Stimulated activated naive CD4-positive, alpha-beta T cell (primary cell): ENCODE results near the gene SLC9A9.
A peak's percentile ranks its signal among the peaks of the same experiment; 100 is the strongest.

ENCODE experiments used
- DNase-seq, 6 experiments: peaks; one replicate each; lab custom pipeline; 2025; lab: John Stamatoyannopoulos, UW

SLC9A9 gene

GRCh38 chr3:143243686-143244085 lies 604.6 kb downstream of the SLC9A9 start:
- no peak for DNase-seq

- no peak for DNase-seq
These were observed 605.6 kb downstream of the SLC9A9 start for GRCh38 chr3:143242691-143243090.

- DNase-seq, result no peak
These were observed 606.2 kb downstream of the SLC9A9 start for GRCh38 chr3:143242101-143242500.

GRCh38 chr3:143241481-143241951 lies 606.8 kb downstream of the SLC9A9 start:
- no peak for DNase-seq

DNA sequence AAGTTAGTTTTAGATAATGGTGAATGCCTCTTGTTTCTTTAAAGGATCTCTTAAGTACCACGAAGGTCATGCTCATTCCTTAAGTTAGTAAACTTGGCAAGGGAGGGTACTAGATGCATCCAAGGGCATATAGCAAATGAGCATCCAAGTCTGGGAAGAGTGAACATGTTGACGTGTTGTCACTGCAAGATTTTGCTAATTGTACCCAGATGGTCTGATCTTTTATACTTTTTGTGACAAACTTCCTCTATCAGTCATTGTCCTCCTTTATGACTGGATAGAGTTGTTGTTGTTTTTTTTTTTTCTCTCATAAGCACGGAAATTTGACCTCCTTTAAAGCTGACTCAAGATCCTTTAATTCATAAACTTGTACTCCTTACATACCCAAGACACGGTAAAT lies 607.4 kb downstream of the SLC9A9 start:
- DNase-seq, result no peak

DNA sequence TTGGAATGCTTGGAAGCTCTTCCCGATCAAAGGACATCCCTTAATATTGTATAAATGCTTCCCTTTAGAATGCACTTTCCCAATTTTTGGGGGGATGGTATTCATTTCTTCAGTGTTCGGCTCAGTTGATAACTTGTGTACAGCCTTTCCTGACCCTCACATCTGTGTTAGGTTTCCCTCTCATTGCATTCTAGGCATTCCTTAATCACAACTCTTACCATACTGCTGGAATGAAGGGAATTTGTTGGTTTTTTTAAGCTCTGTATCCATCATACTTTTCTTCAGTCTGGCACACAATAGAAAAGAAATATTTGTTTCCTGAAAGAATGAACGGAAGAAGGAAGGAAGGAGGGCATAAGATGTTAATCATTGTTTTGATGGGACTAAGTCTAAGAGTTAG lies 609.2 kb downstream of the SLC9A9 start:
- no peak for DNase-seq

- no peak for DNase-seq
These were observed 611.1 kb downstream of the SLC9A9 start for GRCh38 chr3:143237077-143237627.

GRCh38 chr3:143236226-143236964 lies 611.9 kb downstream of the SLC9A9 start:
- no peak for DNase-seq

DNA sequence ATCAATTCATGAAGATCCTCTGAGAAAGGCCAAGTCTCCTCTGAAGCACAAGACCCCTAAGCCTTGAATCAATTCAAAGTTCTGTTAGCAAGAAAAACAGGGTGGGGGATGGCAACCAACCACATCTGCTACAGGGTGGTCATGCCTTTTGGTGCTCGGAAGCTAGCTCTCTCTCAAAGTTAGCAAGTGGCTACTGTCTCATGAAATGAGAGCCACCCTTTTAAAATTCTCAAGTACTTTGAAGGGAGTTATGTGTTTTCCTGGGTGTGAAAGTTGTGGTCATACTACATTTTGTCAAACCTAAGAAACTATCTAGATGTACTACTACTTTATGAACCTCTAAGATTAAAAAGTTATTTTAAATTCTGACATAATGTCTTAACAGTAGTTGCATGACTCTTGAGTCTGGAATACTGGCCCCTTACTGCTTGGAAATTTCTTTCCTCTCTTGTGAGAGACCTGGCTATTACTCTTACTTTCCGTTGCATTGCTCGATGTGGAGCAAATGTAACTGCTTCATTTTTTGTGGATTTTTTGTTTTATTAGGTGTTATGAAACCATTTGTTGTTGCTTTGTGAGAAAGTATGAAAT lies 612.6 kb downstream of the SLC9A9 start:
- DNase-seq, result no peak

- DNase-seq, result no peak
These were observed 613.7 kb downstream of the SLC9A9 start for GRCh38 chr3:143234526-143234925.

- no peak for DNase-seq
These were observed 615.3 kb downstream of the SLC9A9 start for GRCh38 chr3:143232981-143233380.

- DNase-seq, result no peak
These were observed 619.9 kb downstream of the SLC9A9 start for GRCh38 chr3:143228405-143228804.

- DNase-seq, result no peak
These were observed 621.5 kb downstream of the SLC9A9 start for GRCh38 chr3:143226678-143227291.

GRCh38 chr3:143224716-143225115 lies 623.6 kb downstream of the SLC9A9 start:
- DNase-seq, result no peak

- DNase-seq, result no peak
These were observed 625.3 kb downstream of the SLC9A9 start for GRCh38 chr3:143222981-143223380.

DNA sequence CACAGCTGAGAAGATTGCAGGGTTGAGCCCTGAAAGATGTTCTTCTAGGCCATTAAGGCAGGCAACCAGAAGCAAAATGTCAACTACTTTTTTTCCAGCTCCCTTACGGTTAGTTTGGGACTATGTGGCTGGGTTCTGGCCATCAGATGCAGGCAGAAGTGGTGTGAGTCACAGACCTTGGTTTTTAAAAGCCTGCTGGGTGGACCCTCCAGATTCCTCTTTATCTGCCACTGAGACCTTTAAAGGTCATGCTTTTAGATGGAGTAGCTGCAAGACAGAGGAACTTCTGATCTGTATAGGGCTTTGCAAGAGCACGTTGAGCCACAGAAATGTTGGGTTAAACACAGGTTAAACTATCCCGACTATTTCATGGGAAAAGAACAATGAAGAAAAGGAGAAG lies 625.8 kb downstream of the SLC9A9 start:
- no peak for DNase-seq

DNA sequence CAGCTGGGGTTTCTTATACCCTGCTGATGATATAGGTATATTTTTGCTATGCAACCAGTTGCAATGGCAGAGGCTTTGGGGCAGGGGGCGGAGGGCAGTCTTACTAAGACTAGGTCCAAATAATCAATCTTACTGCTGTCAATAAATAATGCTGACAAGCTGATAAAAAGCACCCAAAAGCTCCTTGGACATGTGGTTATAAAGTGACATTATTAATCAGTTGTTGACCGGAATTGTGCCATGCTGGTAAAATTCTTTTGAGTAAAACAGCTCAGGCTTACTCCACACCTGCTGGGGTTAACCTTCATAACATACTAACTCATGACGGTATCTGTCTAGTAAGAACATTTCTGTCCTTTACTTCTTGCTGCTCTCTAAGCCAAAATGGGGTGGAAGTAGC lies 626.8 kb downstream of the SLC9A9 start:
- DNase-seq, result no peak

DNA sequence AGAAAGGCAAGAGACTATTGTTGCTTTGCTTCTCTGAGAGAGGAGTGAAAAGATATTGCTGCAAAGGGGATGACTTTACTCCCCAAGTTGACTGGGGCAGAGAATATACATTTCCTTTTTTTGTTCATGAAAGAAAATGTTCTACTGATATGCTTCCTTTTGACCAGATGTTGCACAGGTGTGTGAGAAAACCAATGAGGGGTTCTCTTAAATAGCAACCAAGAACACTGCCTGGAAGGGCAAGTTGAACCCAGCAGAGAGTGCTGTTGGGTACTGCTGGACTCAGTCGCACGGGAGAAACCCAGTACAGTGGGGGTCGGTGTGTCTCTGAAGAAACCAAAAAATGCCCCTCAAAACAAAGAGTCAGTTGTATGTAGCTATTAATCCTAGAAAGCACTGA lies 627.5 kb downstream of the SLC9A9 start:
- no peak for DNase-seq

DNA sequence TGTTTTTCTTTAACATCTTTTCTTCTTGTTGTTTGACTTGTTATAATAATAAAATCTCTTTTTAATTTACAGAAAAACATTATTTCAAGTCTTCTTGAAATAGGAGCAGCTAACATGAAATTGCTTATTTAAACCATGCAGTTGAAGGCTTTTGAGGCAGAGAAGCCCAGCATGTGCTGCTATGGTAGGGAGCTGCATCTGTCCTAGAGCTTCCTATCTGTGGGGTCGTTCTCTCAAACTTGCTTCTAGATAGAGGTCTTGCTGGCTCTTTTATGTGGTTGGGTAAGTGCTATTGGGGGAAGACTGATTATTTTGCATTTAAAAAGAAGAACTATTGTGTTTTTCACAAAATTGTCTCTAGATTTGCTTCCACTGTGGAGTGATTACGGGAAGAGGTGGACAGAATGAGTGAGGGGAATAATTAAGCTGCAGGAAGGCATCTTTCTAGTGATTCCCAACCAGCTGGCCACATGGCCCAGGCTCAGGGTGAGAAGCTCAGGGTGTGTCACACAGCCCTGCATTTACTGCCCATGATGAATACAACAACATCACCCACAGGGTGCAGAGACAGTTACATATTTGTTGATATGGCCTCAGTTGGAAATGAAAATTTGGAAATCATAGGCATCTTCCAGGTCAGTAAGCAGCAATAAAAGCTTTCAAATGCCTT lies 630.0 kb downstream of the SLC9A9 start:
- DNase-seq, result no peak

GRCh38 chr3:143217283-143217682 lies 631.0 kb downstream of the SLC9A9 start:
- DNase-seq, result no peak

- peak in 3 of 6 experiments; percentile 18 to 45 (median 29) for DNase-seq
These were observed 631.5 kb downstream of the SLC9A9 start for GRCh38 chr3:143216709-143217182.
